ENCODE measurements around the gene XXYLT1.

The XXYLT1 gene

DNA sequence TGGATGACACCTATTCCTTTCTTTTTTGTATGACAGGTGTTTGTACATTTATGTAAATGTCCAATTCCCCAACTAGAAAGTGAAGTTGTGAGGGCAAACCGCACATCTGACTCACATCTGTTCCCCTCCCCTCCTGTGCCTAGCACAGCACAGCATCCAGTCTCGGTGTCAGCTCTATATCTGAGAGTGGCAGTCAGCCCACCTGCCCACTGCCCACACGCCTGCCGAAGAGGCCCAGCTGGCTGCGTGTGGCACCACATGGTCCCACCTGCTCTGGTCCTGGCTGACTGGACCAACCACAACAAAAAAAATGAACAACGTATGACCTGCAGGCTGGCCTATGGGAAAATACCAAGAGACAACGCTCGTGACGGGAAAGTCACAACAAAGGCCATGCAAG, 62.8 kb downstream of the XXYLT1 start (continued):
- TF ChIP-seq REST (tag by site-specific recombination; IDR thresholded peaks at IDR 0.05) = no peak
- TF ChIP-seq, protein P1, sequence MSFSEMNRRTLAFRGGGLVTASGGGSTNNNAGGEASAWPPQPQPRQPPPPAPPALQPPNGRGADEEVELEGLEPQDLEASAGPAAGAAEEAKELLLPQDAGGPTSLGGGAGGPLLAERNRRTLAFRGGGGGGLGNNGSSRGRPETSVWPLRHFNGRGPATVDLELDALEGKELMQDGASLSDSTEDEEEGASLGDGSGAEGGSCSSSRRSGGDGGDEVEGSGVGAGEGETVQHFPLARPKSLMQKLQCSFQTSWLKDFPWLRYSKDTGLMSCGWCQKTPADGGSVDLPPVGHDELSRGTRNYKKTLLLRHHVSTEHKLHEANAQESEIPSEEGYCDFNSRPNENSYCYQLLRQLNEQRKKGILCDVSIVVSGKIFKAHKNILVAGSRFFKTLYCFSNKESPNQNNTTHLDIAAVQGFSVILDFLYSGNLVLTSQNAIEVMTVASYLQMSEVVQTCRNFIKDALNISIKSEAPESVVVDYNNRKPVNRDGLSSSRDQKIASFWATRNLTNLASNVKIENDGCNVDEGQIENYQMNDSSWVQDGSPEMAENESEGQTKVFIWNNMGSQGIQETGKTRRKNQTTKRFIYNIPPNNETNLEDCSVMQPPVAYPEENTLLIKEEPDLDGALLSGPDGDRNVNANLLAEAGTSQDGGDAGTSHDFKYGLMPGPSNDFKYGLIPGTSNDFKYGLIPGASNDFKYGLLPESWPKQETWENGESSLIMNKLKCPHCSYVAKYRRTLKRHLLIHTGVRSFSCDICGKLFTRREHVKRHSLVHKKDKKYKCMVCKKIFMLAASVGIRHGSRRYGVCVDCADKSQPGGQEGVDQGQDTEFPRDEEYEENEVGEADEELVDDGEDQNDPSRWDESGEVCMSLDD (tag by site-specific recombination; IDR thresholded peaks at IDR 0.05) = no peak
- TF ChIP-seq, protein P2, sequence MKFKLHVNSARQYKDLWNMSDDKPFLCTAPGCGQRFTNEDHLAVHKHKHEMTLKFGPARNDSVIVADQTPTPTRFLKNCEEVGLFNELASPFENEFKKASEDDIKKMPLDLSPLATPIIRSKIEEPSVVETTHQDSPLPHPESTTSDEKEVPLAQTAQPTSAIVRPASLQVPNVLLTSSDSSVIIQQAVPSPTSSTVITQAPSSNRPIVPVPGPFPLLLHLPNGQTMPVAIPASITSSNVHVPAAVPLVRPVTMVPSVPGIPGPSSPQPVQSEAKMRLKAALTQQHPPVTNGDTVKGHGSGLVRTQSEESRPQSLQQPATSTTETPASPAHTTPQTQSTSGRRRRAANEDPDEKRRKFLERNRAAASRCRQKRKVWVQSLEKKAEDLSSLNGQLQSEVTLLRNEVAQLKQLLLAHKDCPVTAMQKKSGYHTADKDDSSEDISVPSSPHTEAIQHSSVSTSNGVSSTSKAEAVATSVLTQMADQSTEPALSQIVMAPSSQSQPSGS (tag by site-specific recombination; IDR thresholded peaks at IDR 0.05; ENCODE audit: low read depth) = no peak
- TF ChIP-seq CTCF (tag by site-specific recombination; IDR thresholded peaks at IDR 0.05) = no peak

DNA sequence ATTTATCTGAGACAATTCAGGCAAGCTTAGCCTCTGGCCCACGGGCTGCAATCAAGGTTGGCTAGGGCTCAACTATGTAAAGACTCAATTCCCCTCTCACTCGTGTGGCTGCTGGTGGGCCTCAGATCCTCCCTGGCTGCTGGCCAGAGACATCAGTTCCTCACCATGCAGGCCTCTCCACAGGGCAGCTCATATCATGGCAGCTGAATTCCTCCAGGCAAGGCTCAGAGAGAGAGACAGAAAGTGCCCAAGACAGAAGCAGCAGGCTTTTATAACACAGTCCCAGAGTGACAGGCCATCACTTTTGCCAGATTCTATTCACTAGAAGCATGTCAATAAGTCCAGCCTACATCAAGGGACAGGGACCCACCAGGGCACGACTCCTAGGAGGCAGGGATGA, 63.2 kb downstream of the XXYLT1 start:
- Histone ChIP-seq H3K36me3 (ENCODE audit: control insufficient read depth in 2 of 2, insufficient read depth in 1 of 2, low read length in 2 of 2) (no peaks in the 10 kb centered on the region), H3K4me3 (ENCODE audit: low read depth, low read length) (no peak overlapping the region), H3K27ac (ENCODE audit: extremely low read depth, low read depth, low read length) (no peak overlapping the region), H3K9me3 (ENCODE audit: control insufficient read depth, insufficient read depth, low read depth, low read length) (no peaks in the 10 kb centered on the region), H3K4me1 (ENCODE audit: control insufficient read depth, insufficient read depth, low read length) (peaks cover 4% of the 10 kb centered on the region; the same call in 1 of the 2 replicates)
- ChIA-PET POLR2A (interaction anchor here (0.6 kb wide), 1 partner anchor 760 kb away, joined by 5 read pairs; no protein-coding TSS in a partner anchor), CTCF (no interaction called here)
- TF ChIP-seq ZNF433 (tag by site-specific recombination; IDR thresholded peaks at IDR 0.05; ENCODE audit: low read depth) (no peak), PRDM1 (tag by site-specific recombination; IDR thresholded peaks at IDR 0.05) (no peak), ZNF37A (tag by site-specific recombination; IDR thresholded peaks at IDR 0.05) (no peak), SCRT2 (tag by site-specific recombination; IDR thresholded peaks at IDR 0.05) (no peak), ZBTB21 (tag by site-specific recombination; IDR thresholded peaks at IDR 0.05) (no peak), ZNF175 (tag by site-specific recombination; IDR thresholded peaks at IDR 0.05) (no peak), ZNF610 (tag by site-specific recombination; IDR thresholded peaks at IDR 0.05; ENCODE audit: borderline replicate concordance) (no peak), ZNF645 (tag by site-specific recombination; IDR thresholded peaks at IDR 0.05) (no peak), ZNF623 (tag by site-specific recombination; IDR thresholded peaks at IDR 0.05) (no peak), ZNF341 (tag by site-specific recombination; IDR thresholded peaks at IDR 0.05; ENCODE audit: low read depth) (no peak), OSR2 (tag by site-specific recombination; IDR thresholded peaks at IDR 0.05) (no peak)
- TF ChIP-seq, protein P3, sequence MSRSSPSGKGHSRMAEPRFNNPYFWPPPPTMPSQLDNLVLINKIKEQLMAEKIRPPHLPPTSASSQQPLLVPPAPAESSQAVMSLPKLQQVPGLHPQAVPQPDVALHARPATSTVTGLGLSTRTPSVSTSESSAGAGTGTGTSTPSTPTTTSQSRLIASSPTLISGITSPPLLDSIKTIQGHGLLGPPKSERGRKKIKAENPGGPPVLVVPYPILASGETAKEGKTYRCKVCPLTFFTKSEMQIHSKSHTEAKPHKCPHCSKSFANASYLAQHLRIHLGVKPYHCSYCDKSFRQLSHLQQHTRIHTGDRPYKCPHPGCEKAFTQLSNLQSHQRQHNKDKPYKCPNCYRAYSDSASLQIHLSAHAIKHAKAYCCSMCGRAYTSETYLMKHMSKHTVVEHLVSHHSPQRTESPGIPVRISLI (tag by site-specific recombination; IDR thresholded peaks at IDR 0.05) = no peak
- TF ChIP-seq, protein P4, sequence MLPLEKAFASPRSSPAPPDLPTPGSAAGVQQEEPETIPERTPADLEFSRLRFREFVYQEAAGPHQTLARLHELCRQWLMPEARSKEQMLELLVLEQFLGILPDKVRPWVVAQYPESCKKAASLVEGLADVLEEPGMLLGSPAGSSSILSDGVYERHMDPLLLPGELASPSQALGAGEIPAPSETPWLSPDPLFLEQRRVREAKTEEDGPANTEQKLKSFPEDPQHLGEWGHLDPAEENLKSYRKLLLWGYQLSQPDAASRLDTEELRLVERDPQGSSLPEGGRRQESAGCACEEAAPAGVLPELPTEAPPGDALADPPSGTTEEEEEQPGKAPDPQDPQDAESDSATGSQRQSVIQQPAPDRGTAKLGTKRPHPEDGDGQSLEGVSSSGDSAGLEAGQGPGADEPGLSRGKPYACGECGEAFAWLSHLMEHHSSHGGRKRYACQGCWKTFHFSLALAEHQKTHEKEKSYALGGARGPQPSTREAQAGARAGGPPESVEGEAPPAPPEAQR (tag by site-specific recombination; IDR thresholded peaks at IDR 0.05) = no peak
- TF ChIP-seq, protein P5, sequence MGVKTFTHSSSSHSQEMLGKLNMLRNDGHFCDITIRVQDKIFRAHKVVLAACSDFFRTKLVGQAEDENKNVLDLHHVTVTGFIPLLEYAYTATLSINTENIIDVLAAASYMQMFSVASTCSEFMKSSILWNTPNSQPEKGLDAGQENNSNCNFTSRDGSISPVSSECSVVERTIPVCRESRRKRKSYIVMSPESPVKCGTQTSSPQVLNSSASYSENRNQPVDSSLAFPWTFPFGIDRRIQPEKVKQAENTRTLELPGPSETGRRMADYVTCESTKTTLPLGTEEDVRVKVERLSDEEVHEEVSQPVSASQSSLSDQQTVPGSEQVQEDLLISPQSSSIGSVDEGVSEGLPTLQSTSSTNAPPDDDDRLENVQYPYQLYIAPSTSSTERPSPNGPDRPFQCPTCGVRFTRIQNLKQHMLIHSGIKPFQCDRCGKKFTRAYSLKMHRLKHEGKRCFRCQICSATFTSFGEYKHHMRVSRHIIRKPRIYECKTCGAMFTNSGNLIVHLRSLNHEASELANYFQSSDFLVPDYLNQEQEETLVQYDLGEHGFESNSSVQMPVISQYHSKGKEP (tag by site-specific recombination; IDR thresholded peaks at IDR 0.05) = no peak

Data from HEK293 (cell line).